HG03439 (cell line): ENCODE data around the gene RBM7.
A peak's percentile ranks its signal among the peaks of the same experiment; 100 is the strongest.

ENCODE experiments used
- ATAC-seq: cut with Tn5 transposase; IDR thresholded peaks from one replicate; pipeline ENCODE4 v1.9.1; 2021; ENCODE audit warnings: mild to moderate bottlenecking, moderate library complexity; ENCODE audit not compliant: unreplicated experiment

Gene RBM7

DNA sequence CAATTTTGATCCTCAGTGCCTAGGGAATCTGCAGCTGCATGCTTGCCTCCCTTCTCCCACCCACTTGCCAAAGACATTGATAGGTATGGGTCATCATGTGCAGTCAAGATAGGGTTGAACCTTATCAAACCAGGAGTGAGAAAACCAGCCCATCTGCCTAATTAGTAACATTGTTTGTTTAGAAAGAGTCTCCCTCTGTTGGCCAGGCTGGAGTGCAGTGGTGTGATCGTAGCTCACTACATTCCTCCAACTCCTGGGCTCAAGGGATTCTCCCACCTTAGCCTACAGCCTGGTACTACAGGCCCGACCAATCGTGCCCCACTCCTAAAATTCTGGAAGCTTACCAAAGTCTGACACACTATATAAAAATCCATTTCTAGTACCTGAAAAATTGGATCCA is 4.7 kb upstream of the RBM7 start:
- no peak for ATAC-seq

DNA sequence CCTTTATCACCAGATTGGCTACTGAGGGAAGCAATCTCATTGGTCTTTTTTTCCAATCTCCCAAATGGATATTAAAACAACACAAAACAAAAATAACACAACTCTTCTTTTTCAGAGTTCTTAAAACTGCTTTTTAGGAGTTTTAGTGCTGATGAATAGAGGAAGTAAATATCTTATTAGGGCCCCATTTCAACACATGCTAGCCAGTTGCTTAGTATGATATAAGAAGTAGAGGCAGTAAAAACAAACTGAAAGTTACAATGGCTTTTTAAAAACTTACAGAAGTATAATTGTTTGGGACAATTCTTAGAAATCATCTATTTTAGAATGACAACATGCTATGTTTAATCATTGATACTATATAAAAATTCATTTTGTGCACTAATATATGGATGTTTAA is 3.5 kb upstream of the RBM7 start:
- ATAC-seq = no peak

DNA sequence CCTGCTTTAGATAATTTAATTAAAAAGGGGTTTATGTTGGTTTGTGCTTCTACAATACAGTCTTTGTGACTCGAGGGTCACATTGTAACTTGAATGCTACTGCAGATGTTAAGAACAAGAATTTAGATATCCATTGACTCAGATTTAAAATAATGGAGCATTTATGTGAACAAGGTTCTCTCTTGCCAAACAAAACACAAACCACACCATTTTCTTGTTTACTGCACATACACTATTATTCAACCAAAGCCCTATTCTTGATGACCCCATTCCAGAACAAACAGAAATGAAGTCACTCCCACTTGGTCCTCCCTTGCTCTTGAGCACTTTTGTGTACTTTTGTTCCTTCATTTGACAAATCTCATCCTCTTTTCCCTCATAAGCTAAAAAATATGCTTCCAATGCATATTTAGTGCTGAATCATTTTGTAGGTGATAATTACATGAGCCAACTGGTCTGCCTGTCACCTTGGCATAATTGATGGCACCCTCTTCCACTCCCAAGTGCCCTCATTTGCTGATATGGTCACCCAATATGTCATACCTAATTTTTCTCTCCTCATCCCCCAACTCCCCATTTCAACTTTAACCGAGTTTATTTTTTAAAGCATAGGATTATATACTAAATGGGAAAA is 3.0 kb upstream of the RBM7 start:
- no peak for ATAC-seq

DNA sequence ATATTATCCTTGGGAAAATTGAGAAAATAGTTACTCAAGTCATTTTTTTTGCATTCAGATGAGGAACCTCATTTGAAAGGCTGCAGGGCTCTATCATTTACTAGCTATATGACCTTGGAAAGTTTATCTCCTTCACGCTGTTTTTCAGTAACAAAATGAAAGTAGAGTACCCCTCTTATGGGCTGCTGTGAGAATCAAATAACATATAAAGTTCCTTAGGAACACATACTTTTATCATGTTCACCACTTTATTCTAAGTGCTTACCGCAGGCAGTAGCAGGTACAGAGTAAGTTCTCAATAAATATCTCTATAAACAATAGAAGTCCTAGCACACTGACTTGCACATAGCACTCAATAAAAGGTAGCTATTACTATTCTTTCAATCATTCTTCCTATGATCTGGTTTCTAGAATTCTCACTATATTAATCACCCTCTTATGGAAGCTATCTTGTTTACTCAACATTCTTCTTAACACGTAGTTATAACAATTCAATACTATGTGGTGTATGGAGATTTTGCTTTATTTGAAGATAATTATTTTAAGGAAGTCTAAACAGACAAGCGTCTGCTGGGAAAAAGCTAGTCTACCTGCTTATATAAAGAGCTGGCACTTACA is 2.1 kb upstream of the RBM7 start:
- ATAC-seq = no peak

DNA sequence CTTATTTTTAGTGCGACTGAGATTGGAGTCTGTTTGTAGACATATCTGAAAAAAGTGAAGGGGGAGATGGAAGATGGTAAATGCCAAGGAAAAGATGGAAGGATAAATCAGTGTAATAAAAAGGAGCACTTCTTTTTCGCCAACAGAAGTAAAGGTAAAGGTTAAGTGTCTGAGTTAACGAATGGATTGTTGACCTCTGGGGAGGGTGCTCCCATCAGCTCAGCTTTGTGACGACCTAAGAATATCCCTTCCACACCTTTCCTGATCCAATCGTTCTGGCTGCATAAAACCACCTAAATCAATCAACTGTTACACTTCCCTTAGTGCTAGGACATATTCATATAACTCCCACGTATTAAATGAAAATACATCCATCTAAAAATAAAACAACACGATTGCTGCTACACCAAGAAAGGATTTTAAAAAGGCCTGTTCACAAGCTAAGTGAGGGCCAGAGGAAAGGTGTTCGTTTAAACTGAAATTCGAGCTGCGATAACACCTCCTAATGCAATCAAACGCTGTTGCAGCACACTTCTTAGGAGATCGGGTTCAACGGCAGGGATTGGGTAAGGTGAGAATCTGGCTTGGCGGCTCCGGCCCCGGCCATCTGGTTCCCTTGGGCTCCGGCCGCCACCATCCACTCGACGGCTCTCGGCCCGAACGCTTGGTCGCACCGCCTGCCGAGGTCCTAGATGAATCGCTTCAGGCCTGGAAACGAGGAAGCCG is 813 bp upstream of the RBM7 start:
- peak; percentile 31 for ATAC-seq

- no peak for ATAC-seq
Observed at GRCh38 chr11:114400915-114401223, 403 bp downstream of the RBM7 start.

DNA sequence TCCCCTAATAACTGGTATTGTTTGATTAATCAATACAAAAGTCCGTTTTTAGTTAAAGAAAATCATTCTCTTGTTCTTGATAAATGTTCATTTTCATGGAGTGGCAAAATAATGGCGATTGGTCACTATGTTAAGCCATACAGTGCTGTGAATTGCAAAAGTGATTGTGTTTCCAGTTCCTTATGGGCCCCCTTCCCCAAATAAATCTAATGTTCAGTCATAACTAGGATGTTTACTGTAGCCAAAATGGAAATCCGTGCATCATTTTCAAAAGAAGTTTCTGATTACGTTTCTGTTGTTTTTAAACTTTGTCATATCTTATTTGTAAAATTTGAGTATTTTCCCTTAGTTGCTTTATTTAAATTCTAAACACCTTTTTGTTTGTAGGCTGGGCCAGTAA is 845 bp downstream of the RBM7 start:
- no peak for ATAC-seq

GRCh38 chr11:114412946-114413345 is 12.5 kb downstream of the RBM7 start:
- ATAC-seq = no peak

GRCh38 chr11:114413958-114414357 is 13.5 kb downstream of the RBM7 start:
- no peak for ATAC-seq

GRCh38 chr11:114416441-114416961 is 16.0 kb downstream of the RBM7 start:
- ATAC-seq = no peak

- no peak for ATAC-seq
Observed at GRCh38 chr11:114426280-114426679, 25.8 kb downstream of the RBM7 start.

DNA sequence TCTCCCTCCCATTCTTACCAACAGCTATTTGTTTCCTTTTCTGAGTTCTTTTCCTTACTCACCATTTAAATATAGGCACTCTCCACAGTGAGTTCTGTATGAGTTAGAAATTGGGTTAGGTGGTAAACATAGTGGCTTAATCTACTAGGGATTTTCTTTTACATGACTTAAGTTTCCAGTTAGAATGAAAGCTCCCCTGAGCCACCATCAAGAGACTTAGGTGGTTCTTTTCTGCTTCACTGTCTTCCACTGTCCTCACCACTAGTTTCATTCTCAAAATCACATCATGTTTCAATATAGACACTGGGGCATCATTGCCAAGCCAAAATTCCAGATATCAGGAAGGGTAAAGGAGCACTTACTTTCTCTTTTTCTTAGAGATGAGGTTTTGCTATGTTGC is 29.8 kb downstream of the RBM7 start:
- ATAC-seq = no peak

DNA sequence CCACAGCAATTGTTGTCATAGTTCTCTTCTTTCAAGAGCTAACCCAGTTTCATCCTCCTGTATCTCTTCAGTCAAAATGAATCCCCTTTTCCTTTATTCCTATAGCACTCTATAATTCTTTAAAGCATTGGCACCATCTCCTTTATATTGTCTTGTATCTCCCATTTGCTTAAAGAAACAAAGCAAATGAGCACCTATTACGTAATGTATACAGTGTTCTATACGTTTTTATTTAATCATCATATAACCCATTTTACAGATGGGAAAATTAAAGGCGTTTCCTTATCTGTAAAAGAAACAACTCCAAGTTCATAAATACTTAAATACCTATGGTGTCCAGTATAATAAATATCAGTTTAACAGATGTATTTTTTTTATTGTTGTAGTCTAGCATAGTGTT is 32.4 kb downstream of the RBM7 start:
- no peak for ATAC-seq

DNA sequence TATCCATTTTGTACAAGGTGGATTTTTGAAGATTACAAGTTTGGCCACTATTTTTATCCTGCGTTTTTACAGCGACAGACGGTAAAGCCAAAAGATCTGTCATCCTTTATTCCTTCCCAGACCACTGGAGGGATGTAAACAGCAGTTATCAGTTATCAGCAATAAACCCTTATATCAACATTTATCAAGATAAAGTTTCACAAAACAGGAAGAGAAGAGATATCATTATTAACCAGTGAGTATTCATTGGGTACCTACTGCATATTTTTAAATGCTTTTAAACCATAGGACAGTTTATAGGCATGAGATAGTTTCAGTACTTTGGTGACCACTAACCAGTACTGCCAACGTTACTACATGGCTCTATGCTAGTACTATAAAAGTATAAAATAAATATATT is 32.9 kb downstream of the RBM7 start:
- ATAC-seq = no peak

DNA sequence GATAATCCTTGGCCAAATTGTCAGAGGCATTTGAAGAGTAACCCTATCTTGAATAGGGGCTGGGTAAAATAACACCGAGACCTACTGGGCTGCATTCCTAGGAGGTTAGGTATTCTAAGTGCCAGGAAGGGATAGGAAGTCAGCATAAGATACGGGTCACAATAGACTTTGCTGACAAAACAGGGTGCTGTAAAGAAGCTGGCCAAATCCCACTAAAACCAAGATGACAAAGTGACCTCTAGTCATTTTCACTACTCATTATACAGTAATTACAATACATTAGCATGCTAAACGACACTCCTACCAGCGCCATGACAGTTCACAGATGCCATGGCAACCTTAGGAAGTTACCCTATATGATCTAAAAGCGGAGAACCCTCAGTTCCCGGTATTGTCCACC is 37.8 kb downstream of the RBM7 start:
- ATAC-seq = no peak

- peak; percentile 100 for ATAC-seq
Observed at GRCh38 chr11:114439229-114440120, 39.0 kb downstream of the RBM7 start, which contains the start of gene REXO2. REXO2 (plus strand) TSS chr11:114439467; CDS start chr11:114439529, 62 bp downstream.

GRCh38 chr11:114440121-114440860 is 39.8 kb downstream of the RBM7 start:
- no peak for ATAC-seq

DNA sequence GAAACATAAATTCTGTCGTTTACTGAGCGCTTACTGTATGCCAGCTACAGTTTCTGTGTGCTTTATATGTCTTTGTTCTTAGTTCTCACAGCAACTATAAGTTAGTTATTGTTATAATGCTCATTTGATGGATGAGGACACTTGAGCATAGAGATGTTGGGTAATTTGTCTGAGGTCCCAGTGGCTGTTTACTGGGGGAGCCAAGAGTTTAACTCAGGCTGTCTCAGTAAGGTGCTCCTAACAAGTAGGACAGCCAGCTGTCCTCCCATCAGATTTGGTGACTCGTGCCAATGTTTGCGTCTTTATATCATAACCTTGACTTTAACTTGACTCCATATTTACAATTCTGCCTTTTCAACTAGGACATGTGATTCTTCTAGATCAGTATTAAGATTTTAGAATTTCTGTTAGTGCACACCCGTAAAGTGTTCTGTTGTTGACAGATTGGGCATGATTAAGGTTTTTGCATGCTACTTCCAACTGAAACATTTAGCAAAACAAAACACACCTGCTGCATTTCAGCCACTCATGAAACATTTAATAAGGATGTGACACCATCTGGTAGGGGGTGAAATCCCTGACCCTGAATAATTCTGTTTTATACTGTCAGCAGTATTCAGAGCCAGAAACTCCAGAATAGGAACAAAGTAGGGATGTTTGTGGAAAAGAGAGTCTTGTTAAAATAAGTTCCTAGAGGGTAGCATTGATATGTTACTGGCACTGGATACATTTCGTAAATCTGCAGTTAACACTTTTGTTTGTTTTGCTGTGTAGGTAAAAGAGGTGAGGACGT is 40.7 kb downstream of the RBM7 start:
- no peak for ATAC-seq

DNA sequence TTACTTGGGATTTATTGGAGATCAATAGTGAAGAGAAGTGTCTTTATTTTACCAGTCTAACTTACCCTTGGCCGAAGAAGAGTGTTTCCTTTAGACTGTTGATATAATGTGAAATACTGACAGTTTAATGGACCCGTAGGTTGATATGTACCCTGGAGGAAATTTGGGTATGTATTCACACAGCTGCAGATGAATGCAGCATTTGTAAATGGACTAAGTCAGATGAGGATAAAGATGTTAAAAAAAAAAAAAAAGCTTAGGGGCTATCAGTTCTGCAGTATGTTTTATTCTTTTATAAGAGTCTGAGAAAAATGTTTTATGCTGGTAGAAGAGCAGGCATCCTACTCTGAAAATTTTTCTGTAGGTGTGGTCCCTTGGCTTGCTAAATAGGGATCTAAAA is 41.5 kb downstream of the RBM7 start:
- ATAC-seq = no peak

- no peak for ATAC-seq
Observed at GRCh38 chr11:114442536-114442935, 42.1 kb downstream of the RBM7 start.
